Endothelial cell of umbilical vein (primary cell): ENCODE results near the gene FOXP1.

Experiments used
- CTCF ChIP-seq, 2 donors: IDR thresholded peaks; 1 replicate in 1 of 2; 2 replicates in 1 of 2; pipeline ENCODE4 v1.5.1; 2011; ENCODE audit warnings: low read length in 2 of 2, mild to moderate bottlenecking in 2 of 2, moderate library complexity in 2 of 2, control low read depth in 1 of 2, inconsistent platforms in 1 of 2, low read depth in 1 of 2; ENCODE audit not compliant: insufficient read depth in 1 of 2; ENCODE audit errors: extremely low read depth in 1 of 2
- EZH2 ChIP-seq: IDR thresholded peaks from 2 replicates; pipeline ENCODE4 v1.6.1; 2012; ENCODE audit warnings: borderline replicate concordance, low read depth, mild to moderate bottlenecking, moderate library complexity, low read length, inconsistent platforms; ENCODE audit not compliant: severe bottlenecking
- MYC ChIP-seq: IDR thresholded peaks from one replicate; pipeline ENCODE4 v1.6.1; 2011; ENCODE audit warnings: mild to moderate bottlenecking, low read depth, low read length
- POLR2A ChIP-seq: IDR thresholded peaks from 2 replicates; pipeline ENCODE4 v1.6.1; 2012; ENCODE audit warnings: low read depth, mild to moderate bottlenecking, control low read depth, low read length

- TF ChIP-seq POLR2A: no peak
- no peak for TF ChIP-seq MYC
- no peak for TF ChIP-seq CTCF (IDR thresholded peaks at IDR 0.05; ENCODE audit: extremely low read depth in 1 of 2, insufficient read depth in 1 of 2, low read depth in 1 of 2, low read length in 2 of 2)
- no peak for TF ChIP-seq EZH2
Observed at GRCh38 chr3:71057526-71057894, 526.0 kb downstream of the FOXP1 start.
